Panc1 (cell line): ENCODE data around the gene GMPPA. TPM values are rescaled to one million over a fixed set of nuclear protein-coding genes. Genes with fewer than 3 reads are reported as not detected.

Experiments used
- ATAC-seq: fragments of 200-7000 bp; cut with Tn5 transposase; 2 replicates; pipeline ENCODE4 v1.9.1; 2020; ENCODE audit warnings: mild to moderate bottlenecking, moderate library complexity
- BruUV-seq: library from RNA; stranded (reverse); fragments of 400-500 nt; replicated peaks from 2 replicates; lab custom pipeline; 2021; lab: Mats Ljungman, UMichigan
- CTCF ChIA-PET: fragments of 300-600 bp; sonication (Branson Sonifier 250); formaldehyde crosslinking; loops from one replicate; lab custom pipeline; 2022; ENCODE audit warnings: antibody characterized with exemption; lab: Charles Lee
- POLR2A ChIA-PET: fragments of 300-600 bp; sonication (Branson Sonifier 250); formaldehyde crosslinking; loops from one replicate; lab custom pipeline; 2022; ENCODE audit warnings: antibody characterized with exemption; lab: Charles Lee
- DNase-seq: peaks from one replicate; pipeline ENCODE4 v3.0.0-alpha.2; 2010; ENCODE audit warnings: low read depth, low spot score
- H3K27ac ChIP-seq: 2 replicates; pipeline ENCODE4 v1.5.1; 2011; ENCODE audit warnings: mild to moderate bottlenecking, low read length, inconsistent platforms
- H3K27me3 ChIP-seq: fragments of 200-500 bp; sonication (Bioruptor generic); 2 replicates; pipeline ENCODE4 v1.6.0; 2014; ENCODE audit warnings: low read length, inconsistent platforms; ENCODE audit not compliant: control insufficient read depth, insufficient read depth
- H3K36me3 ChIP-seq: fragments of 200-500 bp; sonication (Bioruptor generic); 2 replicates; pipeline ENCODE4 v1.5.1; 2014; ENCODE audit warnings: inconsistent platforms, mild to moderate bottlenecking, low read length, moderate library complexity; ENCODE audit not compliant: control insufficient read depth, insufficient read depth
- H3K4me1 ChIP-seq: 2 replicates; pipeline ENCODE4 v1.5.1; 2011; ENCODE audit warnings: inconsistent platforms, mild to moderate bottlenecking, low read length, moderate library complexity; ENCODE audit not compliant: control insufficient read depth, insufficient read depth
- H3K4me3 ChIP-seq, 2 experiments: 2 replicates each; pipeline ENCODE4 v1.5.1; 2011 to 2012; ENCODE audit warnings: low read depth in 2 of 2, low read length in 2 of 2, mild to moderate bottlenecking in 2 of 2, inconsistent platforms in 1 of 2, moderate library complexity in 1 of 2
- H3K9me3 ChIP-seq: fragments of 200-500 bp; sonication (Bioruptor generic); 2 replicates; pipeline ENCODE4 v1.5.1; 2014; ENCODE audit warnings: low read depth, mild to moderate bottlenecking, inconsistent platforms, low read length, moderate library complexity; ENCODE audit not compliant: control insufficient read depth, insufficient read depth
- POLR2AphosphoS5 ChIP-seq: IDR thresholded peaks from 2 replicates; pipeline ENCODE4 v1.6.1; 2012; ENCODE audit warnings: mild to moderate bottlenecking, low read depth, low read length, moderate library complexity
- SIN3A ChIP-seq: IDR thresholded peaks from 2 replicates; pipeline ENCODE4 v1.6.1; 2012; ENCODE audit warnings: low read depth, mild to moderate bottlenecking, low read length, moderate library complexity, borderline replicate concordance; ENCODE audit not compliant: insufficient read depth
- TCF7L2 ChIP-seq: IDR thresholded peaks from 2 replicates; pipeline ENCODE4 v1.6.1; 2011; ENCODE audit warnings: mild to moderate bottlenecking, low read depth, low read length, inconsistent platforms
- in situ Hi-C: cut with HindIII; loops from 2 replicates; pipeline ENCODE4 v1.10.0; 2016; ENCODE audit warnings: low sequenced_read_pairs, low pct_unique_long_range_greater_than_20kb
- intact Hi-C: fragments of 100-400 bp; cut with micrococcal nuclease; formaldehyde crosslinking; loops from one replicate; pipeline ENCODE4 v1.10.0; 2022; ENCODE audit not compliant: unreplicated experiment
- total RNA-seq: library from RNA; stranded (reverse); gene quantifications from one replicate; pipeline ENCODE4 v1.2.1, GENCODE V29; 2021; ENCODE audit not compliant: unreplicated experiment
- TF ChIP-seq, protein P1 (sequence below): fragments of 450-650 bp; IDR thresholded peaks from 2 replicates; pipeline ENCODE4 v1.5.1; 2017; ENCODE audit warnings: mild to moderate bottlenecking
- TF ChIP-seq, protein P2 (sequence below), 2 experiments: IDR thresholded peaks; 2 replicates each; pipeline ENCODE4 v1.6.1; 2011 to 2012; ENCODE audit warnings: low read depth in 2 of 2, control low read depth in 1 of 2, low read length in 1 of 2, mild to moderate bottlenecking in 1 of 2, moderate library complexity in 1 of 2; ENCODE audit not compliant: insufficient read depth in 1 of 2

Gene GMPPA
- total RNA-seq, 1 experiment from 2014 or later: 66.2 TPM

DNA sequence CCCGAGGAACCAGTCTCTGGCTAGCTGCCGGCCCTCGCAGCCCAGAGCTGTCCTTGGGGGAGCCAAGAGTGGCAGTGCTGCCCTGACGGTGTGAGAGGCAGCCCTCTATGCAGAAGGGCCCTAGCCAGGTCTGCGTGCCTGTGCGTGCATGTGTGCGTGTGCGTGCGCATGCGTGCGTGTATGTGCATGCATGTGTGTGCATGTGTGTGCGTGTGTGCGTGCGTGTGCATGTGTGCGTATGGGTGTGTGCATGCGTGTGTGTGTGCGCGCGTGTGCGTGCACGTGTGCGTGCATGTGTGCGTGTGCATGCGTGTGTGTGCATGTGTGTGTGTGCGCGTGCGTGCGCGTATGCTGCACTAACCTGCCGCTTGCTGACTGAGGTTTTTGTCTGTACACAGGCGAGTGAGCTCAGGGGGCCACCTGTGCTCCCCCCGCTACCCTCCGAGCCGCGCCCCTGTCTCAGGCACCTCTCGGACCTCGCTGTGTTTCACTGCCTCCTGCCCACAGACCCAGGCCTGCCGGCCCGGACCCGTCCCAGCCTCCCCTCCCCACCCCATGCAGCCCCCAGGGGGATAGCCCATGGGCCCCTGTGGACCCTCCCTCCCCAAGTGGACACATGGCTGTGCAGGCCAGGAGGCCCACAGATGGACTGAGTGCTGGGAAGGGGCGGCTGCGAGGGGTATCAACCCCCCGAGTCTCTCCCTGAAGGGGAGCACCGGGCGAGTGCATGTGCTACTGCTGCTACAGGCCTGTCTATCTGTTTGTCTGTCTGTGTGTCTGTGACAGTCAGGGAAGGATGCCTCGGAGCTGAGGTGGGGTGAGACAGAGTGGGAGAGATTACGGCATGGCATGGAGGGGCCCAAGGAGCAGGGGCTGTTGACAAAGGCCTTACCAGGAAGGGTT lies 32.8 kb upstream of the GMPPA start:
- POLR2A ChIA-PET: no interaction called here
- H3K27ac ChIP-seq: no peak overlapping the region

DNA sequence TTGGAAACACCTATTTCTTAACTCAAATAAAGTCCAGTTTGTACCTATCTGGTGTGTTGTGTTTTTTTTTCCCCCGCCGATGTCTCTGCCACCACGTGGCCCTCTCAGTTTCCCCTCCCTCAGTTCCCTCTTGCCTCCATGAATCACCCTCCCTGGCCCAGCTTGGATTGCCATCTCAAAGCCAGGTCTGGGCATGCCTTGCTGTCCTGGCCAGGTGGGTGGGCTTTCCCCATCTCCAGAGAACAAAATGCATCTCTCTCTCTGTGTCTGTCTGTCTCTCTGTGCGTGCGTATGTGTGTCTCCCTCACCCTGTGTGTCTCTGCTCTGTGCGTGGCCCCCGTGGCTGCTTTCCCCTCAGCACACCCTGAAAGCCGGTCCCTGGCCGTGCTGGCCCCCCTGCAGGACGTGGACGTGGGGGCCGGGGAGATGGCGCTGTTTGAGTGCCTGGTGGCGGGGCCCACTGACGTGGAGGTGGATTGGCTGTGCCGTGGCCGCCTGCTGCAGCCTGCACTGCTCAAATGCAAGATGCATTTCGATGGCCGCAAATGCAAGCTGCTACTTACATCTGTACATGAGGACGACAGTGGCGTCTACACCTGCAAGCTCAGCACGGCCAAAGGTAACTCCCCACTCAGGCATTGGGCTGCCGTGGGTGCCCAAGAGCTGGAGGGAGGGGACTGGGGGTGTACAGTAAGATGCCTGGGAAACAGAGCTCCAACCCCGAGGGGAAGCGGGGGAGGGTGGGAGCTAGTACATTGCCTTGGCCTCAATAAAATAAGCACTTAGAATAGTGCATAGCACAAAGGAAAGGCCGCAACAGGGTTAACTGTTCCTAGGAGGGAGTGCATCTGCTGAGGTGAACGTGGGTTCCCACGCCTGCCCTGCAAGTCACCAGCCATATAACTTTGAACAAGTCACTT lies 31.6 kb upstream of the GMPPA start:
- Histone ChIP-seq H3K27ac (no peak overlapping the region), H3K4me1 (peaks cover 4% of the 10 kb centered on the region; the same call in 1 of the 2 replicates), H3K27me3 (no peaks in the 10 kb centered on the region), H3K4me3 (no peak overlapping the region), H3K36me3 (no peaks in the 10 kb centered on the region), H3K9me3 (no peaks in the 10 kb centered on the region)
- in situ Hi-C loops (no loop called here), intact Hi-C loops (no loop called here)
- no TSS peak for BruUV-seq
- ChIA-PET CTCF (interaction anchor here (1.1 kb wide), 1 partner anchor 63 kb away, joined by 3 read pairs; no protein-coding TSS in a partner anchor), POLR2A (no interaction called here)
- no peak for DNase-seq
- ATAC-seq: no peak
- TF ChIP-seq TCF7L2 (no peak), POLR2AphosphoS5 (no peak), SIN3A (no peak)
- TF ChIP-seq, protein P1, sequence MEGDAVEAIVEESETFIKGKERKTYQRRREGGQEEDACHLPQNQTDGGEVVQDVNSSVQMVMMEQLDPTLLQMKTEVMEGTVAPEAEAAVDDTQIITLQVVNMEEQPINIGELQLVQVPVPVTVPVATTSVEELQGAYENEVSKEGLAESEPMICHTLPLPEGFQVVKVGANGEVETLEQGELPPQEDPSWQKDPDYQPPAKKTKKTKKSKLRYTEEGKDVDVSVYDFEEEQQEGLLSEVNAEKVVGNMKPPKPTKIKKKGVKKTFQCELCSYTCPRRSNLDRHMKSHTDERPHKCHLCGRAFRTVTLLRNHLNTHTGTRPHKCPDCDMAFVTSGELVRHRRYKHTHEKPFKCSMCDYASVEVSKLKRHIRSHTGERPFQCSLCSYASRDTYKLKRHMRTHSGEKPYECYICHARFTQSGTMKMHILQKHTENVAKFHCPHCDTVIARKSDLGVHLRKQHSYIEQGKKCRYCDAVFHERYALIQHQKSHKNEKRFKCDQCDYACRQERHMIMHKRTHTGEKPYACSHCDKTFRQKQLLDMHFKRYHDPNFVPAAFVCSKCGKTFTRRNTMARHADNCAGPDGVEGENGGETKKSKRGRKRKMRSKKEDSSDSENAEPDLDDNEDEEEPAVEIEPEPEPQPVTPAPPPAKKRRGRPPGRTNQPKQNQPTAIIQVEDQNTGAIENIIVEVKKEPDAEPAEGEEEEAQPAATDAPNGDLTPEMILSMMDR: no peak
- TF ChIP-seq, protein P2, sequence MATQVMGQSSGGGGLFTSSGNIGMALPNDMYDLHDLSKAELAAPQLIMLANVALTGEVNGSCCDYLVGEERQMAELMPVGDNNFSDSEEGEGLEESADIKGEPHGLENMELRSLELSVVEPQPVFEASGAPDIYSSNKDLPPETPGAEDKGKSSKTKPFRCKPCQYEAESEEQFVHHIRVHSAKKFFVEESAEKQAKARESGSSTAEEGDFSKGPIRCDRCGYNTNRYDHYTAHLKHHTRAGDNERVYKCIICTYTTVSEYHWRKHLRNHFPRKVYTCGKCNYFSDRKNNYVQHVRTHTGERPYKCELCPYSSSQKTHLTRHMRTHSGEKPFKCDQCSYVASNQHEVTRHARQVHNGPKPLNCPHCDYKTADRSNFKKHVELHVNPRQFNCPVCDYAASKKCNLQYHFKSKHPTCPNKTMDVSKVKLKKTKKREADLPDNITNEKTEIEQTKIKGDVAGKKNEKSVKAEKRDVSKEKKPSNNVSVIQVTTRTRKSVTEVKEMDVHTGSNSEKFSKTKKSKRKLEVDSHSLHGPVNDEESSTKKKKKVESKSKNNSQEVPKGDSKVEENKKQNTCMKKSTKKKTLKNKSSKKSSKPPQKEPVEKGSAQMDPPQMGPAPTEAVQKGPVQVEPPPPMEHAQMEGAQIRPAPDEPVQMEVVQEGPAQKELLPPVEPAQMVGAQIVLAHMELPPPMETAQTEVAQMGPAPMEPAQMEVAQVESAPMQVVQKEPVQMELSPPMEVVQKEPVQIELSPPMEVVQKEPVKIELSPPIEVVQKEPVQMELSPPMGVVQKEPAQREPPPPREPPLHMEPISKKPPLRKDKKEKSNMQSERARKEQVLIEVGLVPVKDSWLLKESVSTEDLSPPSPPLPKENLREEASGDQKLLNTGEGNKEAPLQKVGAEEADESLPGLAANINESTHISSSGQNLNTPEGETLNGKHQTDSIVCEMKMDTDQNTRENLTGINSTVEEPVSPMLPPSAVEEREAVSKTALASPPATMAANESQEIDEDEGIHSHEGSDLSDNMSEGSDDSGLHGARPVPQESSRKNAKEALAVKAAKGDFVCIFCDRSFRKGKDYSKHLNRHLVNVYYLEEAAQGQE (IDR thresholded peaks at IDR 0.05; ENCODE audit: insufficient read depth in 1 of 2, low read depth in 2 of 2, low read length in 1 of 2): no peak

More for the DNA sequence above, 32.8 kb upstream of the GMPPA start:
- H3K9me3 ChIP-seq: no peaks in the 10 kb centered on the region
- no peak overlapping the region for H3K4me3 ChIP-seq
- peaks cover 7% of the 10 kb centered on the region; the same call in 1 of the 2 replicates for H3K4me1 ChIP-seq
- intact Hi-C loops: no loop called here
- in situ Hi-C loops: no loop called here
- DNase-seq (no peak), ATAC-seq (no peak)
- TF ChIP-seq SIN3A: no peak
- TF ChIP-seq POLR2AphosphoS5: no peak
- TF ChIP-seq, protein P2 (IDR thresholded peaks at IDR 0.05; ENCODE audit: insufficient read depth in 1 of 2, low read depth in 2 of 2, low read length in 1 of 2): no peak
- TF ChIP-seq, protein P1: no peak
- no peak for TF ChIP-seq TCF7L2
- H3K36me3 ChIP-seq: no peaks in the 10 kb centered on the region
- CTCF ChIA-PET: no interaction called here
- H3K27me3 ChIP-seq: no peaks in the 10 kb centered on the region
- BruUV-seq: no TSS peak
